Smooth muscle cell (in vitro differentiated cells): Measurements from ENCODE around the gene PDZRN4. TPM values are rescaled to one million over a fixed set of nuclear protein-coding genes. Genes with fewer than 3 reads are reported as not detected.

ENCODE experiments used
- DNase-seq: peaks from one replicate; lab custom pipeline; 2025; ENCODE audit not compliant: unreplicated experiment; lab: John Stamatoyannopoulos, UW
- H2AFZ ChIP-seq: fragments of 200-600 bp; sonication (generic); 2 replicates; pipeline ENCODE4 v1.6.0; 2016; ENCODE audit warnings: antibody characterized with exemption, low read depth, mild to moderate bottlenecking
- H3F3A ChIP-seq: fragments of 200-600 bp; sonication (generic); 2 replicates; pipeline ENCODE4 v1.6.0; 2017; ENCODE audit warnings: antibody characterized with exemption, low read depth
- H3K27ac ChIP-seq: fragments of 200-600 bp; sonication (generic); 2 replicates; pipeline ENCODE4 v1.5.1; 2016; ENCODE audit warnings: low read depth, mild to moderate bottlenecking
- H3K27me3 ChIP-seq: fragments of 200-600 bp; sonication (generic); 2 replicates; pipeline ENCODE4 v1.6.1; 2016; ENCODE audit warnings: low read depth, mild to moderate bottlenecking
- H3K36me3 ChIP-seq: fragments of 200-600 bp; sonication (generic); 2 replicates; pipeline ENCODE4 v1.5.1; 2016; ENCODE audit warnings: low read depth
- H3K4me1 ChIP-seq: fragments of 200-600 bp; sonication (generic); 2 replicates; pipeline ENCODE4 v1.5.1; 2016; ENCODE audit warnings: low read depth
- H3K4me2 ChIP-seq: fragments of 200-600 bp; sonication (generic); 2 replicates; pipeline ENCODE4 v1.6.0; 2016; ENCODE audit warnings: mild to moderate bottlenecking
- H3K4me3 ChIP-seq: fragments of 200-600 bp; sonication (generic); 2 replicates; pipeline ENCODE4 v1.5.1; 2016; ENCODE audit warnings: mild to moderate bottlenecking
- H3K79me2 ChIP-seq: fragments of 200-600 bp; sonication (generic); 2 replicates; pipeline ENCODE4 v1.6.0; 2016; ENCODE audit warnings: low read depth, mild to moderate bottlenecking
- H3K9ac ChIP-seq: fragments of 200-600 bp; sonication (generic); 2 replicates; pipeline ENCODE4 v1.6.0; 2016; ENCODE audit warnings: low read depth
- H3K9me3 ChIP-seq: fragments of 200-600 bp; sonication (generic); replicated peaks from 2 replicates; pipeline ENCODE4 v1.5.1; 2016; ENCODE audit warnings: low read depth
- H4K20me1 ChIP-seq: fragments of 200-600 bp; sonication (generic); 2 replicates; pipeline ENCODE4 v1.6.0; 2016; ENCODE audit warnings: low read depth
- WGBS: methylation state at CpG from one replicate; pipeline ENCODE4 v1.1.7; 2016; ENCODE audit warnings: low lambda C conversion rate; 5-methylcytosine and 5-hydroxymethylcytosine counted together
- polyA plus RNA-seq: library from polyadenylated mRNA; unstranded; fragments of >200 nt; fragmentation: Nextera tagmentation; extraction: Ambion mirVana; gene quantifications from 2 replicates; pipeline ENCODE4 v1.2.1, GENCODE V29; 2016
- total RNA-seq: library from RNA; depleted of rRNA; stranded (reverse); fragments of >200 nt; gene quantifications from 2 replicates; pipeline ENCODE4 v1.2.3, GENCODE V29; 2014
- TF ChIP-seq, protein P1 (sequence below): fragments of 200-600 bp; sonication (generic); IDR thresholded peaks from 2 replicates; pipeline ENCODE4 v1.5.1; 2017; ENCODE audit warnings: borderline replicate concordance, mild to moderate bottlenecking, antibody characterized with exemption; ENCODE audit not compliant: insufficient read depth, poor library complexity, severe bottlenecking

The PDZRN4 gene
- total and polyA plus RNA-seq, 2 experiments from 2014 or later = 4.7 to 5.4 TPM

DNA sequence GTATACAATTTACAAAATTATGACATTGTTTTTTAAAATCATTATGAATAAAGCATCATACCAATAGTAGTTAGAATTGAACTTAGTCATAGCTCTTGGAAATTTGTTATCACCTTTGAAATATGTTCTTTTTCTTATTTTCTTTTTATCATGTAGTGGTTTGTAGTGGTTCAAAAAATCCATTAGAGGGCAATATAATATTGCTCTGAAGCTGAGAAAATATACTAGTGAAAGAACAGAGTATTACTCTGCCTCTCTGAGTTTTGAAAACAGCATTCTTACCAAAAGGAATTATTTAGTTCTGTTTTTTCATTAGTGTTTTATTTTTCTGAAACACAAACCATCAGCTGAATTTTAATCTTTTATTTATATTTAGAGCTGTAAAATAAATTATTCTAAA, 76.2 kb downstream of the PDZRN4 start:
- Histone ChIP-seq H3K4me1 (no peaks in the 10 kb centered on the region), H3K4me3 (no peak overlapping the region), H2AFZ (no peak overlapping the region), H3K79me2 (no peaks in the 10 kb centered on the region), H3K4me2 (no peak overlapping the region), H4K20me1 (no peaks in the 10 kb centered on the region), H3K27me3 (peaks cover 4% of the 10 kb centered on the region), H3K27ac (no peak overlapping the region), H3K36me3 (no peaks in the 10 kb centered on the region), H3K9ac (no peak overlapping the region), H3K9me3 (no peaks in the 10 kb centered on the region), H3F3A (no peaks in the 10 kb centered on the region)
- TF ChIP-seq, protein P1, sequence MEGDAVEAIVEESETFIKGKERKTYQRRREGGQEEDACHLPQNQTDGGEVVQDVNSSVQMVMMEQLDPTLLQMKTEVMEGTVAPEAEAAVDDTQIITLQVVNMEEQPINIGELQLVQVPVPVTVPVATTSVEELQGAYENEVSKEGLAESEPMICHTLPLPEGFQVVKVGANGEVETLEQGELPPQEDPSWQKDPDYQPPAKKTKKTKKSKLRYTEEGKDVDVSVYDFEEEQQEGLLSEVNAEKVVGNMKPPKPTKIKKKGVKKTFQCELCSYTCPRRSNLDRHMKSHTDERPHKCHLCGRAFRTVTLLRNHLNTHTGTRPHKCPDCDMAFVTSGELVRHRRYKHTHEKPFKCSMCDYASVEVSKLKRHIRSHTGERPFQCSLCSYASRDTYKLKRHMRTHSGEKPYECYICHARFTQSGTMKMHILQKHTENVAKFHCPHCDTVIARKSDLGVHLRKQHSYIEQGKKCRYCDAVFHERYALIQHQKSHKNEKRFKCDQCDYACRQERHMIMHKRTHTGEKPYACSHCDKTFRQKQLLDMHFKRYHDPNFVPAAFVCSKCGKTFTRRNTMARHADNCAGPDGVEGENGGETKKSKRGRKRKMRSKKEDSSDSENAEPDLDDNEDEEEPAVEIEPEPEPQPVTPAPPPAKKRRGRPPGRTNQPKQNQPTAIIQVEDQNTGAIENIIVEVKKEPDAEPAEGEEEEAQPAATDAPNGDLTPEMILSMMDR = peak; percentile 48
- DNase-seq = no peak

DNA sequence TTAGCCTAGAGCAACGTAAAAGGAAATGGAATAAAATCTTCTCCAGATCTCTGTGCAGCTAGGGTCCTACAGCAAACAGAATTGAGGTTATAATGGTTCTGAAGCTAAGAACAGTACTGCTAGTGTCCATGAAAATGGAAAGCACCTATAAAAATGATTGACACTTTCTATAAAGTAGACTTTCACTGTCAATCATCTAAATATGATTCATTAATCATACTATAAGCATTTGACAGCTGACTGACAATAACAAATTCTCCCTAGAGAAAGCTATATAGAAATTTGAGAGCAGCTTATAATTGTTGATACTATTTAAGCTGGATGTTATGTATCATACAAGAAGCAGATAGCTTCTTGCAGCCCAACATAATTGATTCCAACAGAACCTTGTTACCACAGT, 80.9 kb downstream of the PDZRN4 start:
- no peaks in the 10 kb centered on the region for H4K20me1 ChIP-seq
- no peak overlapping the region for H3K9ac ChIP-seq
- H2AFZ ChIP-seq = no peak overlapping the region
- no peaks in the 10 kb centered on the region for H3K36me3 ChIP-seq
- no peaks in the 10 kb centered on the region for H3K4me1 ChIP-seq
- H3K27ac ChIP-seq = no peak overlapping the region
- H3F3A ChIP-seq = no peaks in the 10 kb centered on the region
- H3K9me3 ChIP-seq = no peaks in the 10 kb centered on the region
- 96% methylated on average over 1 of the region's 1 CpG for WGBS
- no peak for DNase-seq
- TF ChIP-seq, protein P1 = no peak
- H3K79me2 ChIP-seq = no peaks in the 10 kb centered on the region
- no peak overlapping the region for H3K4me2 ChIP-seq
- H3K4me3 ChIP-seq = no peak overlapping the region
- no peaks in the 10 kb centered on the region for H3K27me3 ChIP-seq

DNA sequence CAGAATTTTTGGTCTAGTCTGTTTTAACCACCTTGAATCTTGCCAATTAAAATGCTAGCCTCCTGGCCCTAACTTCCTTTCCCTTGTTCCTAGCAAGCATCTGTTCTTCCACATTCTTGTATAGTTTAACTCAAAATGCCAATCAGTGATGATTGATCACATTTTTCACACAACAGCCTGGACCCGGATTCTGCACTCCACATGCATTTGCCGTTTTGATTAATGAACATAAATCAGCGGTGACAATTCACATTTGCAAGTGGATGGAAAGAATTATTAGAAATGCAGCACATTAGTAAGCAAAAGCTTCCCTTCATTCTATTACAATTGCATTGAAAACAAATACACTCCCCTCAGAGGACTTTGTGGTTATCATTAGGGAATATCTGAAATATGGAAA, 83.4 kb downstream of the PDZRN4 start:
- H2AFZ ChIP-seq = no peak overlapping the region
- no peaks in the 10 kb centered on the region for H3K36me3 ChIP-seq
- H3K9ac ChIP-seq = no peak overlapping the region
- H3K9me3 ChIP-seq = no peaks in the 10 kb centered on the region
- no peak overlapping the region for H3K4me2 ChIP-seq
- TF ChIP-seq, protein P1 = no peak
- WGBS = 92% methylated on average over 3 of the region's 3 CpGs
- no peak for DNase-seq
- H3K27ac ChIP-seq = no peak overlapping the region
- no peaks in the 10 kb centered on the region for H3K79me2 ChIP-seq
- H4K20me1 ChIP-seq = no peaks in the 10 kb centered on the region
- no peaks in the 10 kb centered on the region for H3K4me1 ChIP-seq
- H3K27me3 ChIP-seq = no peaks in the 10 kb centered on the region
- H3K4me3 ChIP-seq = no peak overlapping the region
- H3F3A ChIP-seq = no peaks in the 10 kb centered on the region

DNA sequence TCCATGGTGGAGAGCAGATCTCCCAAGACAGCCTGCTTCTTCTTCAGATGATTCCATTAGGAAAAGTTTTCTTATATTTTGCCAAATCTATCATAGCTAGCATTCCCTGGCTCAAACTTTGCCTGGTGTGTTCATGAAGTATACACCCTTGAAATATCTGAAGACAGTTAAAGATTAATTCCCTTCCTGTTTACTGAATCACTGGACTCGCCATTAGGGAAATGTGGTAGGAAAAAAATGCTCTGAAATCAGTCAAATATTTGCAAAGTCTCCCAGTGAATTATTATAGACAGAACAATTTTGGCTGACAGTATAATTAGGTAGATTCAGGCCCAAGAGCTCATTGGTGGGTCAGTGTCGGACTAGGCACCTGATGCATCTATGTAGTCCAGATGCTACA, 86.5 kb downstream of the PDZRN4 start:
- H4K20me1 ChIP-seq = no peaks in the 10 kb centered on the region
- no peaks in the 10 kb centered on the region for H3K9me3 ChIP-seq
- H3K4me1 ChIP-seq = no peaks in the 10 kb centered on the region
- no peak overlapping the region for H3K4me3 ChIP-seq
- H3K9ac ChIP-seq = no peak overlapping the region
- H3K27ac ChIP-seq = no peak overlapping the region
- no peak overlapping the region for H3K4me2 ChIP-seq
- no peaks in the 10 kb centered on the region for H3K36me3 ChIP-seq
- H2AFZ ChIP-seq = no peak overlapping the region
- no peaks in the 10 kb centered on the region for H3F3A ChIP-seq
- no peak for DNase-seq
- H3K79me2 ChIP-seq = no peaks in the 10 kb centered on the region
- WGBS = 70% methylated on average over 2 of the region's 2 CpGs
- no peaks in the 10 kb centered on the region for H3K27me3 ChIP-seq
- TF ChIP-seq, protein P1 = no peak
